ENCODE data around the gene DNMBP. TPM values are rescaled to one million over a fixed set of nuclear protein-coding genes. Genes with fewer than 3 reads are reported as not detected.

DNMBP gene
- total RNA-seq, 4 donors from 2014 or later, result 11.7 to 17.4 (median 13.4) TPM

DNA sequence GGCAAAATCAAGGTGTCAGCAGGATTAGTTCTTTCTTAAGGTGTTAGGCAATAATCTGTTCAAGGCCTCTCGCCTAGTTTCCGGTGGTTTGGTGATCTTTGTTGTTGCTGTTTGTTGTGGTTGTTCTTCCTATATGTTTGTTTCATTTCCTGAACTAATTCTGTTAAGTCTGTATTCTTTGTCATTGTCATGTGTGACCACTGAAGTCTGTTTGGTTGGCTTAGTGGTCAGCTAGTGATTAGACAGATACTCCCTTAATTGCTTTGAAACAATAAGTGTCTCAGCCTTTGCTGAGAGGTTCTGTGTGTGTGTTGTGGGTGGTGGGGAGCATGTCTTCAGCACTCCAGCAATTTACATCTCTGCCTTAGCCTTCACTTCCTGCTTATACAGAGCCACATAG, 181.3 kb downstream of the DNMBP start:
- Histone ChIP-seq H3K4me3 (replicated peaks in 1 of 3) (no peak overlapping the region), H3K27ac (no peak overlapping the region), H3K36me3 (no peaks in the 10 kb centered on the region), H3K27me3 (no peaks in the 10 kb centered on the region), H3K4me1 (no peaks in the 10 kb centered on the region), H3K9me3 (no peaks in the 10 kb centered on the region)
- no peak for TF ChIP-seq POLR2A (IDR thresholded peaks at IDR 0.05)
- 81 to 87% methylated on average over 2 of the region's 2 CpGs for WGBS, 2 donors
- intact Hi-C loops (cut with DNase I), result no loop called here
- no peak for DNase-seq

- Histone ChIP-seq H3K4me1 (no peaks in the 10 kb centered on the region), H3K9me3 (no peaks in the 10 kb centered on the region), H3K4me3 (replicated peaks in 1 of 3) (no peak overlapping the region), H3K36me3 (no peaks in the 10 kb centered on the region), H3K27ac (no peak overlapping the region), H3K27me3 (no peaks in the 10 kb centered on the region)
- intact Hi-C loops (cut with DNase I), result no loop called here
- no peak for DNase-seq
- 81 to 85% methylated on average over 2 to 3 of the region's 3 CpGs for WGBS, 2 donors
- no peak for TF ChIP-seq CTCF (IDR thresholded peaks at IDR 0.05)
- no peak for TF ChIP-seq POLR2A (IDR thresholded peaks at IDR 0.05)
Observed at GRCh38 chr10:99827936-99828335, 181.8 kb downstream of the DNMBP start.

Other genes with a start within 250 kb of the DNMBP start
- 1 to 10 TPM in 3 of 4 donors, under 1 TPM in 1; 0.67 to 5.1 (median 1.1) TPM for gene ABCC2, start 227.3 kb downstream of the DNMBP start, total RNA-seq
- not detected for gene CPN1, start 71.9 kb upstream of the DNMBP start, total RNA-seq
- gene ERLIN1, start 176.1 kb upstream of the DNMBP start, total RNA-seq, result 10 to 100 TPM; 17.9 to 23.5 (median 19.7) TPM
- gene CHUK, start 219.6 kb upstream of the DNMBP start, total RNA-seq, result 10 to 100 TPM; 26.1 to 30.6 (median 27.4) TPM

Measured in thyroid gland (tissue), 4 donors.